NCI-H2227 (cell line): ENCODE measurements around the gene CDH22.

Experiments
- DNase-seq: peaks from one replicate; lab custom pipeline; 2025; ENCODE audit not compliant: unreplicated experiment; lab: John Stamatoyannopoulos, UW

CDH22 gene

DNA sequence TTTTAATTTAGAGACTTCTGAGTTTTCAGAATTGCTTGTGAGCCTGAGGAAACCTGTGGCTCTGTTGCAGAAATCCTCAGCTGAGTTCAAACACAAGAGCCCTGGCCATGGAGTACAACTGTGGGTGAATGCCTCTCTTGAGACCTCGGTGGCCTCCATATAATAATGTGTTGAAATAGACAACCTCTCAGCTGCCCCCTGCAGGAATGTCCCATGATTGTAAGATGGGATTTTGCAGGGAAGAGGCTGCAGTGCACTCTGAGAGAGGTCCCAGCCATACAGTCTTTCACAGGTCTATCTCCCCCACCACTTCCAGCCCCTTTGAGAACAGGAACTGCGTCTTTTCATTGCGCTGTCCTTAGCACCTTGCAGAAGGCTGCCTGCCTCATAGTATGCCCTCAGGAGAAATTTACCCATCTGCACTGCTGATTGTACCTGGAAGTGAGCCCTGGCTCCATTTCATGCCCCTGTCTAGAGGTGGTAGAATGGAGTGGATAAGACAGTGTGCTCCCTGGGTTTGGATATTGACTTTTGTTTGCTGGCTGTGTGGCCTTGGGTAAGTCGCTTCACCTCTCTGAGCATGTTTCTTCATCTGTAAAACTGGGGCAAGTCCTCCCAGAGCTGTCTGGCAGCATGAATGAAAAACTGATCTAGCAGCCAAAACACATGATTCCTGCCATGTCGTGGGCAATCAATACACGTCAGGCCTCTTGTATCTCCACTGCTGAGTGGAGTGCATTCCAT is 16.8 kb upstream of the CDH22 start:
- no peak for DNase-seq

DNA sequence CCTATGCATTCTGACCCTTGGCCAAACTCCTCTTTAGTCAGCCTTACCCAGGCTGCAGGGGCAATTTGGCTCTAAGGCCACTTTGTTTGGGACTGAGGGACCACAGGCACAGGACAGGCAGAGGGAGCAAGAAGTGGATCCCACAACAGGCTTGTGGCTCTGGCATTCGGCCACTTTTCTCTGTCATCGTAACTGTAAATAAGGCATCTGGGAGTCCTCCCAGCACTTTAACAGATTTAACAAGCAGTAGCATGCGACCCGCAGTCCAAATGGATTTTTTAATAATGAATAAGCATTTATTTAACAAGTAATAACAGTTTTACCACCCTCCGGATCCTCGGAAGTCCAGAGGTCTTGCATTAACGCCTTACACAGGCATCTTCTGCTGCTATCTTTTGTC is 16.1 kb upstream of the CDH22 start:
- no peak for DNase-seq

DNA sequence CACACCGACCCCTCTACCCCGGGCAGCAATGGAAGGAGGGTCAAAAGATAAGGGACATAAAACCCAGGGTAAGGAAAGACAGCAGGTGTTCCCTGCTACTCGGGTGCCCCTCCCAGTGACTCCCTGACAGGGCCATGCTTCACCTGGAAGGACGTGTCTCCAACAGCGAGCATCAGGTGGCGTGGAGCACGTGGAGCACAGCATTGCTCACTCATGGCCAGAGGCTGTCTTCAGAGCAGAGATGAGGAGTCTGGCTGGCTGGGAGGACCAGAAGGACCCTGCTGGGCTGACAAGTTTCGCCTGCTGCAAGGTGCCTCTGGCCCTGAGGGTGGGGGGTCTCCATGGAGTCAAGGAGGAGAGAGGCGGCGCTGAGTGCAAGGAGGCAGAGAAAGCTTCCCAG is 15.3 kb upstream of the CDH22 start:
- no peak for DNase-seq

DNA sequence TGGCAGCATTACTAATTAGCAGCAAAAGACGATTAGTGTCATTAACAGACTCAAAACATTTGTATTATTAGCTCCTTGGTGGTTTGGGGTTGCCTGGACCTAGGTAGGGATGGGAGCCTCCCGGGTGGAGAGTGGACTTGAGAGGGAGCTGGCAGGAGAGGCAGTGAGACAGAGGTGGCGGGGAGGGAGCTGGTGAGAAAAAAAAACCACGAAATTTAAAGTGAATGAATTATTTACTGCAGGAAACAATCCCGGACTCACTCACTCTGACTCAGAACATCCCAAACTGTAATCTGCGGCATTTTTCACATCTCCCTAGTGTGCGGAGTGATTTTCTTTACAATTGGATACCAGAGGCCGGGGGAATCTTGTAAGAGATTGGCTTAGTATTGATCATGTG is 14.3 kb upstream of the CDH22 start:
- DNase-seq: no peak

DNA sequence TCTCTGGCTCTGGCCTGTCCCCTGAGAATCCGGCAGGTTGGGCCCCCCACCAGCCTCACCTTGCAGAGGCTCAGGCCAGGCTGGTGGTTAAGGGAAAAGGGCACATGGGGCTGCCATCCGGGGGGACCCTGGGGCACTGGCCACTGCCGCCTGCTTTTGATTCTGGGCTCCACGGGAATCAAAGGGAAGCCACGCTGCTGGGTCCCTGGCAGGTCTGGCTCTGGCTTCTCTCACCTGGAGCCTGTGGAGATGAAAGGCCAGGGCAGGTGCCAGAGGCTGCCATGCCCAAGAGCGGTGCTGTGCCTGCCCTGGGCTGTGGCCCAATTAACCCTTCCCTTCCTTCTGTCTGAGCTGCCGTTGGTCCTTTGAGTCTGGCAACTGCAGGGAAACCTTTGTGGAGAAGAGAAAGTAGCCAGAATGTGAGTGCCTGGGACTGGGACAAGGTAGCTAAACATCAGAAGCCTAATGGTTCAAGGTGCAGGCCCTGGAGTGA is 9.4 kb upstream of the CDH22 start:
- DNase-seq: no peak

DNA sequence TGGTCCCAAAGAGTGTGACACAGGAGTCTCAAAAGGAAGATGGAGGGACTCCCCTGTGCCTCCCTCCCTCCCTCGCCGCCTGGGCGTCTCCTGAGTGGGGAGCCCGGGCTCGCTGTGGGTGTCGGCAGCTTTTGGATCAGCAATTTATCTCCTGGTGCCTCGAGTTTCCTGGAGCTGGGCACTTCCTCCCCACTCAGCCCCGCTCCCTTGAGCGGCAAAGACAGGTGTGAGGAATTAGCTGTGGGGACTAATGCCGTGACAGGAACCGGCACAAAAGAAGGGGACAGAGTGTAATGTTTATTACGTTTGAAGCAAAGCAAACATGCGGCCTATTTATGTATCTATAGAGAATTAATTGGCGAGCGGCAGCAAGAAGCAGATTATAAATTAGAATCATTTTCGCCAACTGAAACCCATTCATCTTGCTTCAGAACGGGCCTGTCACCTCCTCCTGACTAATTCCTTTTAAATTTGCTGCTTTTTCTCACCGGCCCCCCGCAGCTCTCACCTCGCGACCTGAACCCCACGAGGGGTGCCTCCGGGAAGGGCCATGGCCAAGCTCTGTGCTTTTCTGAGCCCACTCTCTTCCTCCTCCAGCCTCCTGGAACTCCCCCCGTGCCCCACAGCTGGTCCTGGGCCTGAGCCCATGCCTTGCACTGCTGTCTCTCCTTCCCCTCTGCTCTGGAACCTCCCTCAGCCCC is 8.8 kb upstream of the CDH22 start:
- no peak for DNase-seq

DNA sequence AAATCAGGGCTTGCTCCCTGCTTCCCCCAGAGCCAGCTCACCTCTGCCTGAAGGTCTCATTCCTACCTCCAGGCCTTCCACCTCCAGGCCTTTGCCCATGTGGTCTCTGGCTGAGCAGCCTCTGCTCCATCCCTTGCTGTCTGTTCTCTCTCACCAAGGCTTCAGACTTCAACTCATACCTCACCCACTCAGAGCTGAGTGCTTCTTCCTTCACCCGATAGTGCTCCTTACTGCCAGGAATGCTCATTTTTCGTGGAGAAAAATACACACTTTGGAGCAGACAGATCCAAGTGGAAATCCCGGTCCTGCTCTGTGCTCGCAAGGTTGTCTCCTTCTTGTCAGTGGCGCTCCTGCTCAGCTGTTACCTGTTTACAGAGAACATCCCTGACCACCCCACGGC is 7.0 kb upstream of the CDH22 start:
- DNase-seq: no peak

DNA sequence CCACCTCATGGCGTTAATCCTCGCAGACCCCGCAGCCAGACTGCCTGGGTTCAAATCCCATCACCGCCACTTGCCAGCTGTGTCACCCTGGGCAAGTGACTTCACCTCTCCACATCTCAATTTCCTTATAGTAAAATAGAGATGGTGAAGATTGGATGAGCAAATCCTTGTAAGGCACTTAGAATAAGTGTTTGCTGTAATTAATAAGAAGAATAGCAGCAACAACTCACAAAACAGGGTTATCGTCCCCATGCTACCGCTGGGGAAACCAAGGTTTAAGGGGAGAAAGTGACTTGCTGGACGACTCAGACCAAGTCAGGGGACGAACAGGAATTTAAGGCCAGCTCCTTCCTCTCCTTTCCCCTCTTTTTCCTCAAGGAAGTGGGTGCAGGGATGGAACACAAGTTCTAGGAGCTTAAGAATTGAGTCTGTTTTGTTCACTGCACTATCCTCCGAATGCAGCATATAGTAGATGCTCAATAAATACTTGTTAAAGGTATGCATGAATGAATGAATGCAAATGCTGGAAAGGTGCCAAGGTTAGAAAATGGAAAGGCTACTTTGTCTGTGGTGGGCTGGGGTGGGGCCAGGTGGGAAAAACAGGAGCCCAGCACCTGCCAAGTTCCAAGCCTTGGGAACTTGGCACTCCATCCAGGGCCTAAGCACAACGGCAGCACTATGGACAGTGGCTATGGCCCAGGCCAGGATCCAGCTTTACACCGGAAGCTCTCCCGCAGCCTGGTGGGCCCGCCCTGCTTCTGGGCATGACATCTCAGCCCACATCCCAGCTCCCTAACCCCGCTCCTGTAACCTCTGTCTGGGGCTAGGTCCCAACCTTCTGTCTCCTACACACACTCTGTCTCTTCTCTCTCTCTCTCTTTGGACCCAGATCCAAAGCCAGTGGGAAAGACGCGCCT is 4.9 kb upstream of the CDH22 start:
- no peak for DNase-seq

DNA sequence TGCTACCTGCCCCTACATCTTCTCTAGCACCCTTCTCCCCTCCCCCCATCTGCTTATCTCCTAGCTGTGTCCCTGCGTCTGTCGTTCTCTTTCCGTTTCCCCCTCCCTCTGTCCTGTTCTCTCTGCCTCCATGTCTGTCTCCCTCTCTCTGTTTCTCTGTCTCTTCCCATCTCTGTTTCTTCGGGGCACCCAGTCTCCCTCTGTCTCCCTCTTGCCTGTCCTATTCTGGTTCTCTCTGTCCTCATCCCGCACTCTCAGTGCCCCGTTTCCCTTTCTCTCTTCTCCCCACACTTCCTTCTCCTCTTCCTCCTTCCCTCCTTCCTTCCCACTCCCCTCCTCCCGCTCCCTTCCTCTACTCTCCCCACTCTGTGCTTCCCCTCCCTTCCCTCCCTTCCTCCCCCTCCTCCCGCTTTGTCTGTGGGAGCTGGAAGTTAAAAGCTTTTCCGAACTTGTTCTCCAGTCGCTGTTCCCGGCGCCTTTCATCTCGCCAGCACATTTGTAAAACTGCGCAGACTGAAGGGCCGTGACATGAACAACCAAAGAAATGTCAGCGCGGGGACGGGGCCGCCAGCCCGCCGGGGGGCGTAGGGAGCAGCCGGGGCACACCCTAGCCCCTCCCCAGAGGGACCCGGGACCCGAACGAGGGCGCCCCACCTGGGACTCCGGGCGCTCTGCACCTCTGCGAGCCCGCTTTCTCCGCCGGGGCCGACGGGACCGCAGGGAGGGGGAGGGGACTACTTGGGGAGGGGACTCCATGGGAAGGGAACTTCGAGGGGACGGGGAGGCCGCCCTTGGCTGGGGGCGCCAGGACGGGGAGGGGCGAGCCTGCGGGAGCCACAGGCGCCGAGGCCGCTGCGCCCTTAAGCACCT is 4.0 kb upstream of the CDH22 start:
- peak; percentile 60 for DNase-seq

DNA sequence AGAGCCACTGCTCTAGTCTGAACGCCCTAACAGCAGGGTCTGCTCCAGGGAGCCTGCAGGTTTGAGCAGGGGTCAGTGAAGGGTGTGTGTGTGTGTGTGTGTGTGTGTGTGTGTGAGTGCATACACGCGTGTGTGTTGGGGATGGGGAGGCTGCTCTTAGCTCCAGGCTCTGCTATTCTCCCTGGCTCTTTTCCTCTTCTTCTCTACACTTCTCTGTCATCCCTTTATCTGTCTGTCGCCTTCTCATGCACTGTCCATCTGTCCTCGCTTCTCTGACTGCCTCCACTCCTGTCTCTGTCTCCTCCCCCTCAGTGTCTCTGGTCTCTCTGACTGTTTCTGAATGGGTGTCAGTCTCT is 3.4 kb upstream of the CDH22 start:
- no peak for DNase-seq

DNA sequence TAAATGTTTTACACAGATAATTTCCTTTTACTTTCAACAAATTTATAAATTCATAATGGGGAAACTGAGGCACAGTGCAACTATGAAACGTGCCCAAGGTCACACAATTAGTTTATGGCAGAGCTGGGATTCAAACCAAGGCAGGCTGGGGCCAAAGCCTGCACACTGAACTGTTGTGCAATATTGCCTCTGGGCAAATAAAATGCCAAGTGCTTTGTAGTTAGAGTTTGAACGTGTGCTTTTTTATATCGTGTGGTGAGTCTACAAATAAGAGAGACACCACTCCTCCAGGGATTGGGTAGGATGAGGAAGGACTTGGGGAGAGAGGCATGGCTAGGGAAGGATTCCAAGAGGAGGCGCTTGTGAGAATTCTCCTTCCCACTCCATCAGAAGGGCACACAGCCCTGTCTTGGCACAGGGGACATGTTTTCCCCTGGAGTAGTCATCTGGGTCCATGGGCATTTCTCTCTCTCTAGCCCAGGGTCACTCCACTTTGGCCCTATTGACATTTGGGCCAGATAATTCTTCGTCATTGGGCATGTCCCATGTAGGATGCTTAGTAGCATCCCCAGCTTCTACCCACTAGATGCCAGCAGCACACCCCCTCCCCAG is 2.8 kb upstream of the CDH22 start:
- DNase-seq: no peak

DNA sequence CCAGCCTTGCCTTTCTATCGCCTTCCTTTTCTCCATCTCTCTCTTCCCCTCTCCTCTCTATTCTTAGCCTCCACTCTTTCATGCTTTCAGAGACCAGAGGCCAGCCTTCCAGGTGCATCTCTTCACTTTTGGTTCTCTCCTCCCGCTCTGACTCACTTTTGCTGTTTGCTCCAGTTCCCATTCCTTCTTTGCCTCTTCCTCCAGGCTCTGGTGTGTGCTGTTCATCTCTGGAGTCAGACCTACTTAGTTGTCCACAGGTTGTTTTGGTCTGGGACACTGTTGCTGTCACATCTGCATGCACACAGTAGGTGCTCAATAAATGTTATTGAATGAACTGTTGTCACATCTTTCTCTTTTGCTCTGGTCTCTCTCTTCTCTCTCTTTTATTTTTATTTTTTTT is 1.6 kb upstream of the CDH22 start:
- no peak for DNase-seq

DNA sequence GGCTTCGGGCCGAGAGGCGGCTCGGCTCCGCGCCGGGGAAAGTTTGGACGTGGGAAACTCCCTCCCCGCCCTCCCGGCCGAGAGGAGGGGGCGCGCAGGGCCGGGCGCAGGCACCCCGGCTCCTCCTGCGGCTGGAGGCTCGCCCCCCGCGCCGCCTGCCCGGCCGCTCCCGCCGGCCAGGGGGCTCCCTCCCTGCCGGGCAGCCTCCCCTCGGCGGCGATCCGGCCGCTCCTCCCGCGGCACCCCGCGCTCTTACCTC is 370 bp downstream of the CDH22 start:
- DNase-seq: no peak

DNA sequence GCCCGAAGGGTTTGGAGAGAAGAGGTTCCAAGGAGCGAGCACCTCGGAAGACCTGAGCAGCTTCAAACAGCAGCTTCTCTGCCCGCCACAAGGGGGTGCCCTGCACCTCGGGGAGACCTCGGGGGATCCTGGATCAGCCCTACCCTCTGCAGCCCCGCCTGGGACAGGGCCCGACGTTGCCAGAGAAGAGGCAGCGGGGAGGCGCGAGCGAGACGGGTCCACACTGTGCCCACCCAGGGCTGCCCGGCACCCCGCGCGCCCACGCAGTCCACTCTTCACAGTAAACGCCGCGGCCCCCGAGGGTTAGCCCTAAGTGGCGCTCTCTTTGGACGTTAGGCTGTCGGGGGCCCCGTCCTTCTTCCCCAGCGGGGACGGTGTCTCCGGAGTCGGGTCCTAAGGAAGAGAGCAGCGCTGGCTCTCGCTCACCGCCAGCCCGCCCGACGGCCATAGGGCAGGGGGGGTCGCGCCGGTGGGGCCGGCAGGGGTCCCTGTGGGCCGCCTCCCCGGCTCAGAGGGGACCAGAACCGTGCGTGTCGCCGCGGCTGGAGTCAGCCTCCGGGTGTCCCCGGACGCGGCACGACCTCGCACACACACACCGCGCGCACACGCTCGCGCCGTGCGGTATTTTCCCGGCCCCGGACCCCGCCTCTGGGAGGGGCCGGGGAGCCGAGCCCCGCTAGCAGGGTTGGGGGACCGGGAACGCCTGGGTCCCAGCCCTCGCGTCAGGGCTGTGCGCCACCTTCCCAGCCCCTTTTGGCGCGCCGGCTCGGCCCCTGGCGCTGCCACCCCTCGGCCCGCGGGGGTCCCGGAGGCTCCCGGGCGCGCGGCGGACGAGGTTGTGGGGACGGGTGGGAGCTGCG is 929 bp downstream of the CDH22 start:
- DNase-seq: peak; percentile 80

DNA sequence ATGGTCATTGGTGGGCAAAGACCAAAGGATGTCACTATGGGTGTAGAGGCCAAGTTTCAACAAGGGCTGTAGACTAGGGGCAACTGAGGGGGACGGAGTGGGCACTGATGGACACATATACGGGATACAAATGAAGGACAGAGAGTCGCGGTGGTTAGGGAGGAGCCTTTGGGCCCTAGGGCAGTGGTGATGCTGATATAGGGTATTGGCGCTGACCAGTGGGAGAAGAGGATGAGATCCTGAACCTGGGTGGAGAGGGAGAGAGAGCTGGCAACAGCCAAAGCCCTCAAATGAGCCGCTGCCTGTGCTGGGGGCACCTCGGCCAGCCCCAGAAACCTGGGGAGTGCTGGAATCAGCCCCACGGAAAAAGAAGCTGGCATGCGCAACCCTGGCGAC is 1.6 kb downstream of the CDH22 start:
- DNase-seq: no peak

DNA sequence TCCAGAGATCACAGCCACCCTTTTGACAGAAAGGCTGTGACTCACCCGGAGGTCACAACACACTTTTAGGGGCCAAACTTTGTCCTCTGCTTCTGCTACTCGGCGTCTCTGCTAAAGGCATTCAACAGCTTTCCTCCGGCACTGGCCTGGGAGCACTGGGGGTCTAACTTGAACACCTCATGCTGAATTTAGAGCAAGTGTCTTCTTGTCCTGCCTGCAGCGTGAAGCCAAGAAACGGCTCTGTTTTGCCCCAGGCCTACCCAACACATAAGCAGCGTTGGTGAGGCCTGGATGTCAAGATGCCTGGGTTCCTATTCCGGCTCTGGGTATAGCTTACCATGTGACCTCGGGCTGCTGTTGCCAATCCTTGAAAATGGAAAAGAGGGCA is 2.3 kb downstream of the CDH22 start:
- no peak for DNase-seq

DNA sequence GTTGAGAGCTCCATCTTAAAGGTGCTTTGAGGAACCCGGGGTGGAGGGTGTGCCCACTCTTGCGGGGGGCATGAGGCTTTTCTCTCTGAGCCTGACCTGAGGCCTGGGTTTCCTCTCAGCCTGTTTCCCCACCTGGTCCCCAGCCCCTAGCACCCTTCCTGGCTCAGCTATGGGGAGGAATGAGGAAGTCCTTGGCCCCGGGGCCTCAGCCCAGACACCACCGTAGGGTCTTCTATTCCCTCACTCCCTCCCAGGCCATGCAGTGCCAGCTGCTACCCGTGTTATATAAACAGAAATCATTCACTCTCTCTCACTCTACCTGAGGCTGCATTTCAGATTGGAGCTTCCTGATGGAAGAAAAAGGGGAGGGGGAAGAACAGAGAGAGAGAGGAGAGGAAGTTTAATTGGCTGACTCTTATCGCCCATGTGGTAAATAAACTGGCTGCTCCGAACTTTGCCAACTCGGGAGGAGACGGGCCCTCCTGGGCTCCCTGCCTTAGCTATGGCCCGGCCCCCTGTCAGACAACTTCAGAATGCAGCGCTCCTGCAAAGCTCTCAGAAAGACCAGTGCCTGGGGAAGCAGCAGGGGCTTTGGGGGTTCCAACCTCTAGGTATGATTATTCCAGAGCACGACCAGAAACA is 2.8 kb downstream of the CDH22 start:
- DNase-seq: no peak

DNA sequence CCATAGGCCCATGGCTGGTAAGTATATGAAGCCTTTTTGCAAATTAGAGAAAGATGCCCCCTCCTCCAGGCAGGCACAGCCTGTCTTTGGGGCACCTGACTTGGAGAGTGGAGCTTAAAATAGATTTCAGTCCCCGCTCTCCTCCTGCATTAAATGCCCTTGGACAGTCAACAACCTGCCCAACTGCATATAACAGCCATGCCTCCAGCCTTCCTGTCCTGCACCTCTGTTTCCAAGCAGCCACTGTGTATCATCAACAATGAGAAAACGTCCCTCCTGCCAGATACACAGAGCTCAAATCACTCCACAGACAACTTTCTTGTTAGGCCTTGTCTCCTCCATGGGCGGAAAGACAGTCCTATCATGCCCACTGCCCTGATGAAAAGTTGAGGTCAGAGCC is 3.4 kb downstream of the CDH22 start:
- DNase-seq: no peak

DNA sequence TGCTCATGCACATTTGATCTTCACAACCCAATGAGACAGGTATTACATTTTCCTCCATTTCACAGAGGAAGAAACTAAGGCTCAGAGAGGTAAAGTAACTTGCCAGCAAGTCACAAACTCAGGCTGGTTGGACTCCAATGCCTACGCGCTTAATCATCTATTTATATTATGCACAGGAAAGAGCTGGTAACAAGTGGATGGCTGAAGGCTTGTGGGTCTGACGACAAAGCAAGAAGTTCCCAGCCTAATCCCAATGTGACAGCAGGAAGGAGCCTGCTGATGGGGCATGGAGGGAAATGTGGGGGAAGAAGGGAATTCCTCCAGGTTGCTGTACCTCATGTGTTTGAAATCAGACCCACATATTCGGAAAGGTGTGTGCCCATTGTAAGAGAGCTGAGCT is 3.9 kb downstream of the CDH22 start:
- no peak for DNase-seq
